CD4-positive, alpha-beta memory T cell (primary cell): ENCODE measurements around the gene VAT1L. TPM values are rescaled to one million over a fixed set of nuclear protein-coding genes. Genes with fewer than 3 reads are reported as not detected.
A peak's percentile ranks its signal among the peaks of the same experiment; 100 is the strongest.

ENCODE experiments used
- CTCF ChIA-PET: fragments of 350-600 bp; sonication (Branson Sonifier 250); formaldehyde crosslinking; loops from one replicate; lab custom pipeline; 2021; ENCODE audit warnings: inconsistent platforms; ENCODE audit not compliant: partially characterized antibody; lab: Charles Lee
- POLR2A ChIA-PET: fragments of 350-600 bp; sonication (Branson Sonifier 250); formaldehyde crosslinking; loops from one replicate; lab custom pipeline; 2021; ENCODE audit not compliant: partially characterized antibody; lab: Charles Lee
- DNase-seq, 5 donors: peaks; one replicate each; pipeline versions ENCODE4 v3.0.0 to v3.0.0-alpha.2; 2020 to 2022; ENCODE audit warnings: mixed read lengths in 1 of 5
- H3K27ac ChIP-seq: one replicate; pipeline ENCODE4 v1.7.0; 2013; ENCODE audit warnings: low read depth, low read length
- H3K27me3 ChIP-seq: 2 replicates; pipeline ENCODE4 v1.7.0; 2013; ENCODE audit warnings: mild to moderate bottlenecking, low read length, moderate library complexity; ENCODE audit not compliant: insufficient read depth
- H3K36me3 ChIP-seq: 2 replicates; pipeline ENCODE4 v1.7.0; 2013; ENCODE audit warnings: mild to moderate bottlenecking, low read length, moderate library complexity; ENCODE audit not compliant: insufficient read depth
- H3K4me1 ChIP-seq: 2 replicates; pipeline ENCODE4 v1.7.0; 2013; ENCODE audit warnings: mild to moderate bottlenecking, low read length, moderate library complexity; ENCODE audit not compliant: insufficient read depth
- H3K4me3 ChIP-seq, 2 donors: one replicate each; pipeline ENCODE4 v1.7.0; 2013; ENCODE audit warnings: low read length in 2 of 2, mild to moderate bottlenecking in 1 of 2
- H3K9me3 ChIP-seq, 2 donors: one replicate each; pipeline ENCODE4 v1.7.0; 2013; ENCODE audit warnings: low read length in 2 of 2, control low read depth in 1 of 2; ENCODE audit not compliant: control insufficient read depth in 1 of 2
- H3K27ac Mint-ChIP-seq, 7 donors: one replicate each; pipeline ENCODE4 v1.8.0; 2020 to 2021; ENCODE audit warnings: mixed read lengths in 7 of 7, mild to moderate bottlenecking in 6 of 7, inconsistent platforms in 3 of 7, moderate library complexity in 3 of 7
- H3K27me3 Mint-ChIP-seq, 2 donors: one replicate each; pipeline ENCODE4 v1.8.0; 2020 to 2021; ENCODE audit warnings: mixed read lengths in 2 of 2
- H3K36me3 Mint-ChIP-seq, 2 donors: one replicate each; pipeline ENCODE4 v1.8.0; 2020 to 2021; ENCODE audit warnings: mixed read lengths in 2 of 2, inconsistent platforms in 1 of 2, mild to moderate bottlenecking in 1 of 2
- H3K4me1 Mint-ChIP-seq, 4 donors: one replicate each; pipeline ENCODE4 v1.8.0; 2020 to 2021; ENCODE audit warnings: mixed read lengths in 4 of 4, mild to moderate bottlenecking in 1 of 4
- H3K4me3 Mint-ChIP-seq, 8 donors: one replicate each; pipeline ENCODE4 v1.8.0; 2020 to 2021; ENCODE audit warnings: mixed read lengths in 8 of 8, mild to moderate bottlenecking in 7 of 8, moderate library complexity in 6 of 8, inconsistent platforms in 3 of 8
- H3K9me3 Mint-ChIP-seq, 8 donors: one replicate each; pipeline ENCODE4 v1.8.0; 2020 to 2021; ENCODE audit warnings: mixed read lengths in 8 of 8, mild to moderate bottlenecking in 5 of 8, inconsistent platforms in 3 of 8, moderate library complexity in 1 of 8
- intact Hi-C: fragments of 100-400 bp; cut with micrococcal nuclease; formaldehyde crosslinking; loops from one replicate; pipeline ENCODE4 v1.15.1; 2023
- polyA plus RNA-seq, 2 donors: library from polyadenylated mRNA; unstranded; fragments of 300-500 nt; fragmentation: Illumina TruSeq; gene quantifications; one replicate each; pipeline ENCODE4 v1.2.3, GENCODE V29; 2021
- total RNA-seq, 2 experiments: library from RNA; stranded (reverse); gene quantifications; one replicate each; pipeline ENCODE4 v1.2.3, GENCODE V29; 2021

VAT1L gene
- total and polyA plus RNA-seq, 4 experiments from 2014 or later = not detected

DNA sequence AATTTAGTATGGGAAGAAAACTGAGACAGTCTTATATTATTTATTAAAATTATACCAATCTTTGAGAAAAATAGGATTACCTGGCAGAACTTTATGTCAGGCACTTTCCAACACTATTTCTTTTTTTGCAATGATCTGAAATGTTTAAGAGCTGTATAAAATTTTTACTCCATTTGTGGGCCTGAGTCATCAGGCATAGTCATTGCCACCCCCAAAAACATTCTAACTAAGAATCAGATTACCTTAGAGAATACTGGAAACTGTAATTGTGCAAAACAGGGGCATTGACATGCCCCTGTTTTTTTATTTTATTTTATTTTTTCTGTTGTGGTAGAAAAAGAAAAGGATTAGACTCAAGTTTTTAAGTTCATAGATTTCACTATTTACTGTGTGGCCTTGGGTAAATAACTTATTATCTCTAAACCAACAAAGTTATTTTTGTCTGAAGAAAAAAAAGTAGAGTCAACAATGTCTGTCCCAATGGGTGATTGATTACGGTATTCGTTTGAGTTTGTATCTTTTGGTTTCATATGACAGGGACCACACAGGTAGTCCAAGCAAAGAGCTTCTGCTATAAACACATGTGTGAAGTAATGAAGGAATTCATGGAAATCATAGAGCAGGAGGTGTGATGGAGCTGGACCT lies 24.6 kb downstream of the VAT1L start:
- no peak for DNase-seq
- H3K36me3 Mint-ChIP-seq = no peaks in the 10 kb centered on the region
- no peak overlapping the region for H3K27ac ChIP-seq
- ChIA-PET POLR2A (no interaction called here), CTCF (no interaction called here)
- no peaks in the 10 kb centered on the region for H3K4me1 ChIP-seq
- no peak overlapping the region for H3K4me3 ChIP-seq
- H3K9me3 ChIP-seq = no peaks in the 10 kb centered on the region
- H3K36me3 ChIP-seq = no peaks in the 10 kb centered on the region
- peaks cover 0 to 8% of the 10 kb centered on the region in 2 donors for H3K27me3 Mint-ChIP-seq
- H3K27ac Mint-ChIP-seq = no peak overlapping the region
- H3K27me3 ChIP-seq = no peaks in the 10 kb centered on the region
- H3K4me3 Mint-ChIP-seq = no peak overlapping the region
- no peaks in the 10 kb centered on the region for H3K9me3 Mint-ChIP-seq
- intact Hi-C loops = no loop called here
- H3K4me1 Mint-ChIP-seq = no peaks in the 10 kb centered on the region

DNA sequence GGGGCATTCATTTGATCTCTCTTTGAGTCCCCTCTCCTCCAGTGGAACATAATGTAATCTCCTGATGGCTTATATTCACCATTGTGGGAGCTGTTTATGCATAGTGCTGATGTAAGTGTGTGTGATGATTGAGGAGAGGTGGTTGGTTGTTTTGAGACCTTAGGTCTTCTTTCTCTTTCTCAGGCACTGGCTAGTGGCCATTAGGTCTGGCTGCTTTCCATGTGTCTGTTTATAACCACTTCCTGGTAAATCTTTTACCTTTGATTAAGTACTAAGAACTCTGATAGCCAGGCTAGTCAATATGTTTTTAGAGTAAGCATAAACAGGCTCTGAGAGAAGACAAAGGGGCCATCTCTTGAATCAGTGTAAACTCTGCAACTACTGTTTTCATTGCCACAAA lies 27.9 kb downstream of the VAT1L start:
- CTCF ChIA-PET = no interaction called here

DNA sequence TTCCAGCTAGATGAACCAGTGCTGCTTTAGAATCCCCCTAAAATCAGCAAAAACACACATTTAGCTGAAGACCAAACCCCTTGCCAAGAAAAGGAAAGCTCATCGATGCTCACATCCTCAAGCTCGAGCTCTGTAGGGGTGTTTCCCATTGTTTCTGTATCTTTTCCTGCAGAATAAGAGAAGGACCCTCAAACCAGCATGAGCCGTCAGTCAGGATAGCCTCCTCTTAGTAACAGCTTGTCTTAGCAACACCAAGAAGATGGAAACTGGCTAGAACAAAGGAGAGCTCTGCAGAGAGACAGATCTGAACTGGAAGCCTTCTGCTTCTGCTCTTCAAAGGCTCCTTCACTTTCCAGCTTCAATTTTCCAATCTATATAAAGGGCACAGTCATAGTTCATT lies 32.0 kb downstream of the VAT1L start:
- ChIA-PET CTCF (no interaction called here), POLR2A (no interaction called here)
- no peak overlapping the region for H3K27ac Mint-ChIP-seq
- no peak overlapping the region for H3K4me3 Mint-ChIP-seq
- Histone ChIP-seq H3K27ac (no peak overlapping the region), H3K27me3 (no peaks in the 10 kb centered on the region), H3K9me3 (no peaks in the 10 kb centered on the region), H3K4me3 (no peak overlapping the region), H3K36me3 (no peaks in the 10 kb centered on the region), H3K4me1 (no peaks in the 10 kb centered on the region)
- H3K36me3 Mint-ChIP-seq = no peaks in the 10 kb centered on the region
- no peaks in the 10 kb centered on the region for H3K9me3 Mint-ChIP-seq
- peaks cover 9 to 13% of the 10 kb centered on the region in 2 donors for H3K27me3 Mint-ChIP-seq
- H3K4me1 Mint-ChIP-seq = no peaks in the 10 kb centered on the region
- intact Hi-C loops = no loop called here
- DNase-seq = no peak

More for the DNA sequence above, 27.9 kb downstream of the VAT1L start:
- intact Hi-C loops = no loop called here
- no peaks in the 10 kb centered on the region for H3K36me3 Mint-ChIP-seq
- H3K4me1 Mint-ChIP-seq = no peaks in the 10 kb centered on the region
- H3K27me3 Mint-ChIP-seq = peaks cover 3 to 10% of the 10 kb centered on the region in 2 donors
- H3K27me3 ChIP-seq = no peaks in the 10 kb centered on the region
- POLR2A ChIA-PET = no interaction called here
- no peak overlapping the region for H3K4me3 Mint-ChIP-seq
- DNase-seq = no peak
- no peak overlapping the region for H3K4me3 ChIP-seq
- no peaks in the 10 kb centered on the region for H3K4me1 ChIP-seq
- H3K27ac Mint-ChIP-seq = no peak overlapping the region
- H3K9me3 ChIP-seq = no peaks in the 10 kb centered on the region
- H3K9me3 Mint-ChIP-seq = no peaks in the 10 kb centered on the region
- no peaks in the 10 kb centered on the region for H3K36me3 ChIP-seq
- H3K27ac ChIP-seq = no peak overlapping the region

DNA sequence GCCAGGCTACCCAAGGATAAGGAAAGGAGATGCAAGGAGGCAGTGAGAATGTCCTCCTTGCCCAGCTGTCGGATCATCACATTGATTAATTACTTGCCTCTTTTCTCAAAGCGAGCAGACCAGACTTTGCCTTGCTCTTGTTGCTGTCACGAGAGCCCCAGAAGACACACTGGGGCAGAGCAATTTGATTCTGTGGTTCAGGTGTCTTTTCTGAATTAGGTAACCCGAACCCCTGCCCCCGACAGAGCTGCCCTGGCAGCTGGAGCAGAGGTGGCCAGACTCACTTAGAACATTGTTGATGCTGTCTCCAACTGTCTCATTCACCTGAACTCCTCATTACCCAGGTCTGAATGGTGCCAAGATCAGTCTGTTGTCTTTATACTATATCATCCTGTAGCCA lies 34.3 kb downstream of the VAT1L start:
- no peaks in the 10 kb centered on the region for H3K27me3 ChIP-seq
- Mint-ChIP-seq H3K4me3 (no peak overlapping the region), H3K4me1 (no peaks in the 10 kb centered on the region), H3K27ac (no peak overlapping the region), H3K9me3 (no peaks in the 10 kb centered on the region), H3K36me3 (no peaks in the 10 kb centered on the region), H3K27me3 (peaks cover 9 to 10% of the 10 kb centered on the region in 2 donors)
- DNase-seq = no peak
- no peak overlapping the region for H3K4me3 ChIP-seq
- H3K4me1 ChIP-seq = no peaks in the 10 kb centered on the region
- ChIA-PET POLR2A (no interaction called here), CTCF (interaction anchor here (1.6 kb wide), 1 partner anchor 27 kb away, joined by 5 read pairs; no protein-coding TSS in a partner anchor)
- intact Hi-C loops = no loop called here
- H3K27ac ChIP-seq = no peak overlapping the region
- no peaks in the 10 kb centered on the region for H3K9me3 ChIP-seq
- H3K36me3 ChIP-seq = no peaks in the 10 kb centered on the region

DNA sequence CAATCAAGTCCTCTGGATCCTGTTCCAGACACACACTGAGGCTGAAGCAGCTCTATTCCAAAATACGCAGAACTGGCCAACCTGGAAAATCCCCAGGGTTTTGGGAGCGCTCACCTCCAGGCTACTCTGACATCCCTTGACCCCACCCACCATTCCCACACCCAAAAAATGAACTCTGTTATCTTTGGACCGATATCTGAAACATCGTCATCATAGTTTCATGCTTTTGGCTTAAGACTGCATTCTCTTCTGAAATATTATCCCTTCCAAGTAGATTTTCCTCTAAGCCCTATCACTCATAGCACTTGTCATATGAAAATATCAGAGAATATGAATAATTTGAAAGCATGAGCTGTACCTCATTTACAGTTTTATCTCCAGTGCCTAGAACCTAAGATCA lies 34.7 kb downstream of the VAT1L start:
- no peaks in the 10 kb centered on the region for H3K4me1 Mint-ChIP-seq
- Histone ChIP-seq H3K27me3 (no peaks in the 10 kb centered on the region), H3K9me3 (no peaks in the 10 kb centered on the region), H3K36me3 (no peaks in the 10 kb centered on the region), H3K27ac (no peak overlapping the region), H3K4me3 (no peak overlapping the region), H3K4me1 (no peaks in the 10 kb centered on the region)
- H3K9me3 Mint-ChIP-seq = no peaks in the 10 kb centered on the region
- H3K27me3 Mint-ChIP-seq = peaks cover 9 to 10% of the 10 kb centered on the region in 2 donors
- no peak for DNase-seq
- no peak overlapping the region for H3K27ac Mint-ChIP-seq
- intact Hi-C loops = no loop called here
- ChIA-PET CTCF (interaction anchor here (1.6 kb wide), 1 partner anchor 27 kb away, joined by 5 read pairs; no protein-coding TSS in a partner anchor), POLR2A (no interaction called here)
- H3K36me3 Mint-ChIP-seq = no peaks in the 10 kb centered on the region
- H3K4me3 Mint-ChIP-seq = no peak overlapping the region

DNA sequence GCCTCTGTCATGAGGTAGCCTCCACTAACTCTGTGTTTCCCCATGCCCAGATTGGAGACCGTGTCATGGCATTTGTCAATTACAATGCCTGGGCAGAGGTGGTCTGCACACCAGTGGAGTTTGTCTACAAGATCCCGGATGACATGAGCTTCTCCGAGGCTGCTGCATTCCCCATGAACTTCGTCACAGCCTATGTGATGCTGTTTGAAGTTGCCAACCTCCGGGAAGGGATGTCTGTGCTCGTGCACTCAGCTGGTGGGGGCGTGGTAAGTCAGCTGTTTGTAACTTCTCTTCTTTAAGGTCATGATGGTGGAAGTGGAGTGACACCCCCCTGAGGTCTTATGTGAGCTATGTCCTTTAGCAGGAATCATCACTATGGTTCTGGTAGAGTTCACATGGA lies 36.8 kb downstream of the VAT1L start:
- Histone ChIP-seq H3K27me3 (no peaks in the 10 kb centered on the region), H3K9me3 (no peaks in the 10 kb centered on the region), H3K4me3 (no peak overlapping the region), H3K4me1 (no peaks in the 10 kb centered on the region), H3K36me3 (no peaks in the 10 kb centered on the region), H3K27ac (no peak overlapping the region)
- H3K9me3 Mint-ChIP-seq = no peaks in the 10 kb centered on the region
- H3K4me3 Mint-ChIP-seq = peak overlapping the region in 1 of 8 donors; percentile 63
- no peaks in the 10 kb centered on the region for H3K4me1 Mint-ChIP-seq
- ChIA-PET CTCF (no interaction called here), POLR2A (no interaction called here)
- H3K27me3 Mint-ChIP-seq = peaks cover 9 to 10% of the 10 kb centered on the region in 2 donors
- DNase-seq = no peak
- H3K36me3 Mint-ChIP-seq = no peaks in the 10 kb centered on the region
- no peak overlapping the region for H3K27ac Mint-ChIP-seq
- intact Hi-C loops = no loop called here

DNA sequence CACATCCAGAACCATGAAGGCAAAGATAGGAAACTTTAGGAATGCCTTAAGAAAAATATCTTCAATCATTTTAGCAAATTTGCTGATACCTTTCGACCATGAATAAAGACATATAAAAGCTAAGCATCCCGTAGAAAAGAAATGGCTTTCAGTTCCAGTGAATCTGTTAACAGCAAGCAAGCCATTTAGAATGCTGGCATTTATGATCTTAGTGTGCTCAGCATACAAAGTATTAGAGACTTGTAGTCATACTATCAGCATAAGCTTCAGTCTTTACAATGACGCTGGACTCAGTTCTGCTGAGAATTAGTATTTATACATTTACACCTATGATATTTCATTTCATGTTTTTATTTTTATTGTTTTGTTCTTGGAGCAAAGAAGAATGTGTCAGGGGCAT lies 38.7 kb downstream of the VAT1L start:
- Mint-ChIP-seq H3K36me3 (no peaks in the 10 kb centered on the region), H3K4me1 (no peaks in the 10 kb centered on the region), H3K27ac (no peak overlapping the region), H3K27me3 (peaks cover 4 to 7% of the 10 kb centered on the region in 2 donors), H3K4me3 (no peak overlapping the region), H3K9me3 (no peaks in the 10 kb centered on the region)
- ChIA-PET CTCF (no interaction called here), POLR2A (no interaction called here)
- no peak overlapping the region for H3K27ac ChIP-seq
- no peaks in the 10 kb centered on the region for H3K36me3 ChIP-seq
- intact Hi-C loops = no loop called here
- H3K4me1 ChIP-seq = no peaks in the 10 kb centered on the region
- no peaks in the 10 kb centered on the region for H3K27me3 ChIP-seq
- H3K4me3 ChIP-seq = no peak overlapping the region
- no peaks in the 10 kb centered on the region for H3K9me3 ChIP-seq
- no peak for DNase-seq
